Glomerular visceral epithelial cell (primary cell): ENCODE data around the gene CROCC2.

Experiments
- DNase-seq: peaks from one replicate; pipeline ENCODE4 v3.0.0-alpha.2; 2016; ENCODE audit errors: extremely low spot score

CROCC2 gene

GRCh38 chr2:240956171-240956934 lies 50.2 kb downstream of the CROCC2 start:
- no peak for DNase-seq

GRCh38 chr2:240956935-240957655 lies 51.0 kb downstream of the CROCC2 start:
- no peak for DNase-seq

DNA sequence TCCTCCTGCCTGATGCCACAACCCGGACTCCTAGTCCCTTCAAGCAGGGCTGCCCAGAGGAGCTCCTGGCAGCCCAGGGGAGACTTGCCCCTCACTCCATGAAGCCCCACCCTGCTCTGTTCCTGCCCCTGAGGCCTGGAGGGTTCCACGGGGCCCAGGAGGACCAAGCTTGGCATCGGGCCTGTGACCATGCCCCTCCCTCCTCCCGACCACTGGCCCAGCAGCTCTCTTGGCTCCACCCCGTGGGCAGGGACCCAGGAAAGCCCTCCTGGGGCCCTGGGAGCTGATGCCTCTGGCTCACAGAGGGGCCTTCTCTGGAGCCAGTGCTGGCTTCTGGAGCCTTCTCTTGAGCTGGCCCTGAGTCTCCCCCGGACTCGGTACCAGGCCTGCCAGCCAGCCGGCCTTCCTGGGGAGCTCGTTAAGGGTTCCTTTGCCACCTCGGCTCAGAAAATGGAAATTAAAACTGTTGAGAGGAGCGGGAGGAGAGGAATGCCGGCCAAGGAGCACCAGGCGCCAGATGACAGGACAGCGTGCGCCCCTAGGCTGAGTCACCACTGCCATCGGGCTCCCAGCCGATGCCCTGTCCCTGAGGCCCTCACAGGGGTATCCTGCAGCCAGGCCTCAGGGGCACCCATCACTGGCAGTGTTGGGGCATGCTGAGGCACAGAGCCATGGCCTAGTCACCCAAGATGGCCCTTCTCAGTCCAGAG lies 51.7 kb downstream of the CROCC2 start:
- DNase-seq: no peak

DNA sequence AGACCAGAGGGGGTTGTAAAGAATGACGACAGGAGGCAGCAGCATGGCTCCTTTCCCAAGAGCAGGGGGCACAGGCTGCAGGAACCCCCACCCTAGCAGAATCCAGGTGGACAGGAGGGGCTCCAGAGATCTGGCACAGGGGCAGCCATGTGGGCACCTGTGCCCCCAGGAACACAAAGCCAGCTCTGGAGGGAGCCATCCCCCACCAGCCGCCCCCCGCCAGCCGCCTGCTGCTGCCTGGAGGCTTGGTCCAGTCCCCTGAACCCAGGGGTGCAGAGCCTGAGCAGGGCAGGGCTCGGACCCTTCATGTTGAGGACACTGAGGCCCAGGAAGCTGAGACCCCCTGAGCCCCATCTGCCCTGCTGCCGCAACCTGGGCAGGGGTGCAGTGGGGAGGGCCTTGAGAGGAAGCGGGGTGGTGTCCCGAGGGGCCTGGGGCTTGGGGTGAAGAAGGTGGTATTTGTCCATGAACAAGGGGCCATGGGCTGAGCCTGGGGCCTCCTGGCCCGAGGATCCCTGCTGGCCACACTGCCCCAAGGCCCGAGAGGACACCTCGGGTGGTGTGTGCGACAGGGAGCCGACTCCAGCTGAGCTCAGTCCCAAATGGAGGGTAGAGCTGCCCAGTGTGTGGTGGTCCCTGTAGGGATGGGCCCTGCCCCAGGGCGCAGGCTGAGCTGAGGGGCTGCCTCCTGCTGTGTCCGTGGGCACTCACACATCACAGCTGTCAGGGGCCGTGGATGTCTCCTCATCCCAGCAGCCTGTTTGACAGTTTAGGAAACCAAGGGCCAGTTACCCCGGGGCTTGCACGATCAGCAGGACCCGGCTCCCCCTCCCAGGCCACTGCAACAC lies 52.5 kb downstream of the CROCC2 start:
- no peak for DNase-seq

DNA sequence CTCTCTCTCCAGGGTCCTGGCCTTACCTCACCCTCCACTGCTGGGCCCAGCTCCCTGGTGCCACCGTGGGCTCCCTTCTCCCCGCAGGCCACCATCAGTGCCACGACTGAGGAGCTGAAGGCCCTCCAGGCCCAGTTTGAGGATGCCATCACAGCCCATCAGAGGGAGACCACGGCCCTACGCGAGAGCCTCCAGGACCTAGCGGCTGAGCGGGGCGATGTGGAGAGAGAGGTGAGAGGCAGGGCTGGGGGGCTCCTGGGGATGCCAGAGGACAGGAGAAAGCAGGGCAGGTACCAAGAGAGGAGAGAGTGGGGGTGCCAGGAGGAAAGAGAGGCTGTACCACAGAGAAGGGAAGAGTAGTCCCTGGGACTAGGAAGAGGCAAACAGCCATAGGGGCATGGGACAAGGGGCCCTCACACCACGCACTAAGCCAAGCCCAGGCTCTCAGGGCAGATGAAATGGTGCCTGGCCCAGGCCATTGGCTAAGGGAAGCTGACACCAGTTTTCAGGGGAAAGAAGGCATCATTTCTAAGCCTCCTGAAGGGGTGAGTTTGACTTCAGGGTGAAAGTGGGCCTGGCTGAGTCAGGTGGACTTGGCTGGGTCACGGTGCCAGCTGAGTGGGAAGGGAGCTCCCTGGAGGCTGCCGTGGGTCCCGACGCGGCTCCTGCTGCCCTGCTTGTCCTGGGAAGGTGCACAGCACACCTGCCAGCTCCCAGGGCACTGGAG lies 53.2 kb downstream of the CROCC2 start:
- no peak for DNase-seq

GRCh38 chr2:240959941-240960308 lies 53.8 kb downstream of the CROCC2 start:
- DNase-seq: no peak

DNA sequence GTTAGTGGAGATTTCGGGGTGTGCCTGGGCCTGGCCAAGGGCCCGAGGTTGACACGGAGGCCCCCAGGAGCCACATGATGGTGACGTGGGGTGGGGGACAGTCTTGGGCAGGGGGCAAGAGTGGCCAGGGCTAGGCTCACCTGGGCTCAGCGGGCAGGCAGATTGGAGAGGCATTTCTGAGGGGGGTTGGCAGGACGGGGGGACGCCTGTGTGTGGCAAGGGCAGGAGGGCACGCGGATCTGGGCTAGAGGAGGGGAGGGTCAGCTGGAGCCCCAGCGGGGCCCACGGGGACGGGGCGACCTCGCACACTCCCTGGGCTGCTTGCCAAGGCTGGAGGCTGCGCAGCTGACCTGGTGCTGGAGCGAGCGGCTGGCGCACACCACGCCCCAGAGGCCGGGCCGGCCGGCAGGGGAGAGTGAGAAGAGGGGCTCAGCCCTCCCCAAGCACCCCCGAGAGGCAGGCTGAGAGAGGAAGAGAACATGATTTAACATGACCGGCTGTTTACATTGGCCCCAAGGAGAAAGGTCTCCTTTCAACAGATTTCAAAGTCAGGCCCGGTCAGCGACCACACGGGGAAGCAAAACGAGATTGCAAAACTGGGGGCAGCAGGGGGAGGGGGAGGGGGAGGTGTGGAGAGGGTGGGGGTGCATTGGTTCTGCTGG lies 54.3 kb downstream of the CROCC2 start:
- DNase-seq: no peak

- DNase-seq: no peak
These were observed 55.1 kb downstream of the CROCC2 start for GRCh38 chr2:240960971-240961876.

- no peak for DNase-seq
These were observed 55.8 kb downstream of the CROCC2 start for GRCh38 chr2:240961910-240962299.

GRCh38 chr2:240962300-240963064 lies 56.3 kb downstream of the CROCC2 start:
- DNase-seq: no peak

DNA sequence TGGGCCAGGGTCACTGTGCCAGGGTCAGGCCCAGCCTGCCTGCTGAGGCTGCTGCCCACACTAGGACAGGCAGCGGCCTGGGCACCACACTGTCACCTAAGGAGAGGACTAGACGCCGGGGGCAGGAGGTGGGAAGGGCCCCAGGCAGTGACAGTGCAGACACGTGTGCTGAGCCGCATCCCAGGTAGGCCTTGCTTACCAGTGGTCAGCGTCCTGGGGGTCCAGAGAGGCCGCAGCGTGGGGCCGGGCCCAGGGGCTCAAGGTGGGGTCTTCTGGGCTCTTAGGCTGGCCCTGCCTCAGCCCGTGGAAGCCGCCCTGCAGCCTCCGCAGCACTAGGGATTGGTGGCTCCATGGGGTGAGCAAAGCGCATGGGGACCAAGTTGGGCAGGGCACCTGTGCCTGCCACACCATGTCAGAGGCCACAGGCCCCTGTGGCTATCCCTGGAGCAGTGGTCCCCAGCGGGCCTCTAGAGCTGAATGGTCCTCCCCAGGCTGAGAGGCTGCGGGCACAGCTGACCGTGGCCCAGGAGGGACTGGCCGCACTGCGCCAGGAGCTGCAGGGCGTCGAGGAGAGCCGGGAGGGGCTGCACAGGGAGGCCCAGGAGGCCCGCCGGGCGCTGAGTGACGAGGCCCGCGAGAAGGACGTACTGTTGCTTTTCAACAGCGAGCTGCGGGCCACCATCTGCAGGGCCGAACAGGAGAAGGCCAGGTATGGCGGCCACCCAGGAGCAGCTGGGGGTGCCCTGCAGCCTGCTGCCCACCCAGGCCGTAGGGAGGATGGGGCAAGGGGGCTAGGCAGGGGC lies 57.1 kb downstream of the CROCC2 start:
- no peak for DNase-seq

DNA sequence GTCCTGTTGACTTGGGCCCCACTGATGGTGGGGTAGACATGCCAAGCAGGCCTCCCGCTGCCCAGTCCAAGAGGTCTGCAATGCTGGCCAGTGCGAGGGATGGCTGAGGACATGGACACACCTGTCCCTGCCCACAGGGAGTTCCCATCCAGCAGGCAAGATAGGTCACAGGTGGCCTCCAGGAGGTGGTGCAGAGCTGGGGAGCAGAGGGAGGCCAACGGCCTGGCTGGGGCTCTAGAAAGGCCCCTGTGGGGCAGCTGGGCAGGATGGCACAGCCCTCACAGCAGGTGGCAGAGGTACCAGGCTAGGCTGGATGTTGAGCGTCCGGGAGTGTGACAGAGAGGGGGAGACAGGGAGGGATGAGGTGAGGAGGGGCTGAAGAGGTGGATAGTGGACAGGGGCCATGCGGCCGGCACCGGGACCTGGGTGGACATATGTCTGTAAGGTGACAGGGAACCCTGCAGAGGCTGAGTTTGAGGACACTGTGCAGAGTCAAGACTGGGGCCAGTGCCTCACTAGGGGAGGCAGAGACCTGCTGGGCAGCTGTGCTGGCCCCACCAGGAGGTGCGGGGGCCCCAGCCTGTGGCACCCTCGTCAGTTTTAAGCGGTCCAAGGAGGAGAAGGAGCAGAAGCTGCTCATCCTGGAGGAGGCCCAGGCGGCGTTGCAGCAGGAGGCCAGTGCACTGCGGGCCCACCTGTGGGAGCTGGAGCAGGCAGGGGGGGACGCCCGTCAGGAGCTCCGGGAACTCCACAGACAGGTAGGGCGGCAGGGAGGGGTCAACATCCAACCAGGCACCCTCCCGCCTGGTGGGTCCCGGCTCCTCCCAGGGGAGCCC lies 58.0 kb downstream of the CROCC2 start:
- no peak for DNase-seq

DNA sequence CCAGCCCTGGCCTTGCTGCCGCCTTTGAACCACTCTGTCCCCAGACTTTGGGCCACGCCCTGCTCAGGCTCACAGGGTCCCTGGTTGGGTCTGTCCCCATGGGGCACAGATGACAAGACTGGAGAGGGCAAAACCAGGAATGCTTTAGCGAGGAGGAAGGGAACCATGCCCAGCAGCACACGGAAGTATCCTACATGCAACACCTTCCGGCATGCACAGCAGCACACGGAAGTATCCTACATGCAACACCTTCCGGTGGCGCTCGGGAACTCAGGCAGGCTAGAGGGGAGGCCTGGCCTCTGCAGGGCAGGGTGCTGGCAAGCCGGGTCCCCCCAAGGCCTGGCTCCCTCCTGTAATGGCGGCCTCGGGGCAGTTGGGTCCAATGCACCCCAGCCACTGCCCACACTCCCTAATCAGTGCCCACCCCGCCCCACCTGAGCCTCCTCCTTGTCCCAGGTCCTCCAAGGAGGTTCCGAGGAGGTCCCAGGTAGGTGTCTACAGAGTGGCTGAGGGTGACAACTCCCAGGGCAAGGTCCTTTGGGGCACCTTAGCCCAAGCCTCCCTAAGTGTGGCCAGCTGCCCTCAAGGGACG lies 58.7 kb downstream of the CROCC2 start:
- no peak for DNase-seq

- DNase-seq: no peak
These were observed 59.3 kb downstream of the CROCC2 start for GRCh38 chr2:240965296-240965904.

DNA sequence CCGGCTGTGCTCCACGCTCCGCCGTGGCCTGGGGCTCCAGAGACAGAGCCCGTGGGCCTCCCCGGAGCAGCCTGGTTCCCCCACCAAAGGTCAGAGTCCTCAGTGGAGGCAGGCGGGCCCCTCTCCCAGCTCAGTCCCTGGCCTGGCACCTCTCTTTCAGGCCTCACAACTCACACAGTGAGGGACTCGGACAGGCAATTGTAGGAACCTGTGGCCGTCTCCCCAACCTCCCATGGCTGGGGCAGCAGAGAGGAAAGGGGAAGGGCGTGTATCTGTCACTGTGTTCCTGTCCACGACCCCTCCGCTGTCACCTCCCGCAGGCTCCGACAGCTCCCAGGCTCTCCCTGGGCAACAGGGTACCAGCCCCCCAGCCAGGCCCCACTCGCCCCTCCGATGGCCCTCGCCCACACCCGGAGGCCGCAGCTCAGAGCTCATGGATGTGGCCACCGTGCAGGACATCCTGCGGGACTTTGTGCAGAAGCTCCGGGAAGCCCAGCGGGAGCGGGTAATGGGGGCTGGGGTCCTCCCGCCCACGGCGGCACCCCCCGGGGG lies 59.8 kb downstream of the CROCC2 start:
- no peak for DNase-seq

DNA sequence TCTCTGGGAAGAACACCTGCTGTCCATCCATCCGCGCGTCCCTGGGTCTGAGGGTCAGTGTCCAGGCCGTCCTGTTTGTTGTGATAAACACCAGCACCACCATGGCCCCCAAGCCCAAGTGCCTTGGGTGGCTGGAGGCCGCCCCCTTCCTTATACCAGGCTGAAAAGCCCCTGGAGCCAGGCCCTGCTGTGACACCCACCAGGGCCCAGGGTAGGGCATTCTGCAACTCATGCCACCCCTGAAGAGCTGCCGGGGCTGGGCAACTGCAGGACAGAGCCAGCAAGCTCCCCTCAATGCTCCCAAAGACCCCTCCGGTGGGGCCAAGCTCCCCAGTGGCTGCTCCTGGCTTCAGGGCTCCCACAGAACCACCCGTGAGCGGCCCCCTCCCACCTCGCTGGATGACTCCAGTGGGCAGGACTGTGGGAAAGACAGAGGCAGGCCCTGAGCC lies 60.3 kb downstream of the CROCC2 start:
- no peak for DNase-seq
